Medulla oblongata (tissue), 1 donor: ENCODE measurements around the gene CAMK1D.
"Not testable (repeated sequence)": the region's sequence is repeated elsewhere in the genome, so short reads cannot be mapped to it uniquely, and the experiment has no call there.

ENCODE experiments used
- DNase-seq: peaks from one replicate; pipeline ENCODE4 v3.0.0-alpha.2; 2015; ENCODE audit errors: extremely low spot score

Gene CAMK1D

GRCh38 chr10:12846718-12847117 is 497.4 kb downstream of the CAMK1D start:
- no peak for DNase-seq

DNA sequence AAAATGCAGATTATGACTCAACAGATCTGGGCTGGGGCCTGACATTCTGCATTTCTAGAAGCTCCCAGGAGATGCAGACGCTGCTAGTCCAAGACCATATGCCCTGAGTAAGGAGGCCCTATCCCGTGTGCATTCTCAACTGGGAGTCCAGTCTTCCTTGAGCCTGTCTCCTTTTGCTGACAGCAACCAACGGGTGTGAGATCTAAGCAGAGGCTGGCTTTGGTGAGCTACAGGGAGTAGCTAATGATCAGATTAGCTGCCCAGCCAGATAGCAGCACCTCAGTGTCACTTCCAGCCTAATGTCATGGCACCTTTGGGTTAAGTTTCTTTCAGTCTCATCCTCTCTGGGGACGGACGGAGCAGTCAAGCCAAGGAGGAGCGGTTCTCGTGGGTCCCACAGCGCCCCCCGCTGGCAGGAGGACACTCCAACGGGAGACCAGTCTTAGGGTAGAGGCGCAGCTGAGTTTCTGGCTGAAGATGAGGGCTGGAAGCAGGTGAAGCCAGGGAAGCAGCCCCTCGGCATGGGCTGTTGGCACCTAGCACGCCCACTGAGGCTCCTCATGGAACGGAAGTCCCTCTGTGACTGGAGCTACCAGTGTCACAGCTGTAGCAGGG is 498.1 kb downstream of the CAMK1D start:
- no peak for DNase-seq

DNA sequence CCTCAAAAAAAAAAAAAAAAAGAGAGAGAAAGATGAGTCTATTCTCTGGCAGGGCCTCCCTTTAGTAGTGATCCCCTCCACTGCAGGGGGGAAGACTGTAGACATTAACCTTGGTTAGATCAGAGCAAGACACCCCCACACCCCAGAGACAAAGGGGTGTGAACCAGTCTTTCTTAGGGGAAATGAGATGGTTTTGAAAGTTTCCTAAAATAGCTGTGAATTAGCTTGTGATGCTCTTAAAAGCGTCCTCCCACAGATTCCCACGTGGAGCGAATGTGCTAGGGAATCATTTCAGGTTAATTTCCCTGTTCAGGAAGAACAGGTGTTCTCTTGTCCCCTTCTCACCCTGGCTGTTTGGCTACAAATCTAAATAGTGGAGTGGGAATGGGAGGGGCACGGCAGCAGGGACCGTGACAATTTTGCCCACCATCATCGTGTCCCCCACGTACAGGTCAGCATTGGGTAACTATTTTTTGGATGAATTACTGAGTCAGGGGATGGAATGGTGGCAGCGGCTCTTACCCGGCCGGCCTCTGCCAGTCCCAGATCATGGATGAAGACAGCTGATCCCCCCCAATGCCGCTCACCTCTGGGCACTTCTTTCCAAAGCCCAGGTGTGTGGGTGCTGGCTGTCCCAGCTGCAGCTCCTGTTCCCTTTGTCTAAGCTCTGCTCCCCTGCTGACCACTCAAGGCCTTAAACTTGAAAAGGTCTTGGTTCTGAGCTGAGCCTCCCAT is 499.3 kb downstream of the CAMK1D start:
- DNase-seq: no peak

GRCh38 chr10:12849319-12850181 is 500.2 kb downstream of the CAMK1D start:
- no peak for DNase-seq

GRCh38 chr10:12852687-12853086 is 503.3 kb downstream of the CAMK1D start:
- DNase-seq: no peak

DNA sequence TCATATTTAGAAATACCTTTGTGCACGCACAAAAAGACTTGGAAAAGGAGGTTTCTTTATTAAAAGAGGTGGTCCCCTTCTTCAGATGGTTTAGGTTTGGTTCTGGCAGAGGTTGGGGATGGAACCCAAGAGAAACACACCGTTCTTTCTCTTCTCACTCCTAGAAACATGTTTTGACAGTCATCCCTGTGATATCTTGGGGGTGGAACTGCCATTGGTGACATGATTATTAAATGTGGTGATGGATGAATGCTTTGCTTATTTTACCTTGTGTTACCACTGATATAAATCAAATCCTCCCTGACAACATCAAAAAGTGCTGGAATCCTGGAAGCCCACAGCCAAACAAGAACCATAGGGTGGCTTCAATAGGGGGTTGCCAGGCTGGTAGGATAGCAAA is 505.6 kb downstream of the CAMK1D start:
- no peak for DNase-seq

- DNase-seq: no peak
Measured at GRCh38 chr10:12862459-12862858, 513.1 kb downstream of the CAMK1D start.

GRCh38 chr10:12865515-12865914 is 516.2 kb downstream of the CAMK1D start:
- DNase-seq: not testable (repeated sequence)

GRCh38 chr10:12868229-12868628 is 518.9 kb downstream of the CAMK1D start:
- no peak for DNase-seq

- DNase-seq: no peak
Measured at GRCh38 chr10:12869427-12869826, 520.1 kb downstream of the CAMK1D start.

DNA sequence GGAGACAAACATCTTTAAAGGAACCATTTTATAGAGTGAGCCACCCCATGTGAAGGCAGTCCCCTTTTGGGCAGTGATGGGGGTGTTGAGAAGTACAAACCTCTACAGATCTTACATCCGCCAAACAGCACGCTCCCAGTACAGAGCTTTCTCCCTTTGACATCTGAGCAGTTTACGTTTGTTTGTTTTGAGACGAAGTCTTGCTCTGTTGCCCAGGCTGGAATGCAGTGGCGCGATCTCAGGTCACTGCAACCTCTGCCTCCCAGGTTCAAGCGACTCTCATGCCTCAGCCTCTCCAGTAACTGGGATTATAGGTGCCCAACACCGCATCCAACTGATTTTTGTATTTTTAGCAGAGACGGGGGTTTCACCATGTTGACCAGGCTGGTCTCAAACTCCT is 523.2 kb downstream of the CAMK1D start:
- DNase-seq: no peak

DNA sequence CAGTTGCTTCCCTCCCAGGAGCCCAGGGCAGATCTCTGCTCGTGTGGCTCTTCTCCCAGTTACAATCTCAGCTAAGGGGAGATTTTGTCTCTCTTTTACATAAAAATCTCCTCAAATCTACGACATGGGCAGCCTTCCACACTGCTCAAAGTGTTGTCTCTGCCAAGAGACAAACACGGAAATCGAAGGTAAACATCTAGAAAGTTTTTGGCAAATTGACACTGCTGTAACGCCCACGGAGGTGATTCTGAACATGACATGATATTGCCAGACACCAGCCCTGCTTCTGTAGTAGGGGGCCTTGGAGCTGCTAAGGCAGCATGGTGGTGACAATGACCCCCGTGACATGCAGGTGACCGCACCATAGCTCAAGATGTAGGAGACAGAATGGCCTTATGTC is 523.8 kb downstream of the CAMK1D start:
- DNase-seq: no peak

DNA sequence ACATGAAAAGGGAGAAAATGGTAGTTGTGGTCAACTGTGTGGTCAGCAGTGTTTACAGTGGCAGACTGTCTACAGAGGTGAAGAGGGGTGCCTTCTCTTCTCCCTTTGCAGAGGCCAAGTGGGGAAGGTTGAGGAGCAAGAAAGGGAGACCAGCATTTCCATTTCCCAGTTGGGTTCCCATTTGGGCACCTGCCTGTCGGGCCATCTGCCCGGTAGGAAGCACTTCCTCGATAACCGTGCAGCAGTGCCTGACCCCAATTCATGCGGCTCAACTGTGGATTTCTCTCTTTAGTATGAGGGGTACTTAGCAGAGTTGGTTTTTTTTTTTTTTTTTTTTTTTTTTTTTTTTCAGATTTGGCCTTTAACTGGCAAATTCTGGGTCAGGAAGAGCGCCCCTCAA is 525.2 kb downstream of the CAMK1D start:
- DNase-seq: no peak

GRCh38 chr10:12875100-12875499 is 525.8 kb downstream of the CAMK1D start:
- no peak for DNase-seq

DNA sequence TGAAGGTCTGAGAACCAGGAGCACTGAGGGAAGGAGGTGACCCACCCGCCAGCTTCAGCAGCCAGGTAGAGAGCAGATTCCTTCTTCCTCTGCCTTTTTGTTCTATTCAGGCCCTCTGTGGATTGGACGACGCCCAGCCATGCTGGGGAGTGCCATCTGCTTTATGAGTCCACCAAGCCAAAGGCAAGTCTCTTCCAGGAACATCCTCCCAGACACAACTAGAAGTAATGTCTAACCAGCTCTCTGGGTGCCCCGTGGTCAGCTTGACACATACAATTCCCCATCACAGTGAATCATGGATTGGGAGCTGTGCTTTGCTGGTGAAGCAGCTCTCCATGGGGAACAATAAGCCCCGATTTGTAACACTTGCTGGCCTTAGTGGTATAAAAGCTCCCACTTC is 526.9 kb downstream of the CAMK1D start:
- DNase-seq: no peak

- DNase-seq: no peak
Measured at GRCh38 chr10:12877150-12877549, 527.8 kb downstream of the CAMK1D start.

GRCh38 chr10:12880423-12880822 is 531.1 kb downstream of the CAMK1D start:
- DNase-seq: no peak

DNA sequence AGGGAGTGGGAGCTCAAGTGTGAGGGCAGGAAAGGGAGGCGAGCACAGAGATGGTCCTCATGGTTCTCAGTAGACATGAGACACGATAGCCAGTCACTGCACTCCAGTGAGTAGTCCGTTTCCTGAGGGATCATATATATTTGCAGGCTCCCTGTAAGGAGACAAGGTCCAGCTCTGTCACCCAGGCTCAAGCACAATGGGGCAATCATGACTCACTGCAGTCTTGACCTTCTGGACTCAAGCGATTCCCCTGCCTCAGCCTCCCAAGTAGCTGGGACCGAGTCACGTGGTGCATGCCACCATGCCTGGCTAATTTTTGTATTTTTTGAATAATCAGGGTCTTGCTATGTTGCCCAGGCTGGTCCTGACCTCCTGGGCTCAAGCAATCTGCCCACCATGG is 535.5 kb downstream of the CAMK1D start:
- no peak for DNase-seq
